GM18505 (cell line): ENCODE measurements around the gene CPOX.
"Not testable (repeated sequence)": the region's sequence is repeated elsewhere in the genome, so short reads cannot be mapped to it uniquely, and the experiment has no call there.

Source experiments
- ATAC-seq: cut with Tn5 transposase; IDR thresholded peaks from one replicate; pipeline ENCODE4 v1.9.1; 2021; ENCODE audit not compliant: unreplicated experiment
- POLR2A ChIP-seq: IDR thresholded peaks from 4 replicates; pipeline ENCODE4 v1.6.1; 2011; ENCODE audit warnings: borderline replicate concordance; ENCODE audit not compliant: insufficient read depth, insufficient read length; ENCODE audit errors: extremely low read depth

Gene CPOX

DNA sequence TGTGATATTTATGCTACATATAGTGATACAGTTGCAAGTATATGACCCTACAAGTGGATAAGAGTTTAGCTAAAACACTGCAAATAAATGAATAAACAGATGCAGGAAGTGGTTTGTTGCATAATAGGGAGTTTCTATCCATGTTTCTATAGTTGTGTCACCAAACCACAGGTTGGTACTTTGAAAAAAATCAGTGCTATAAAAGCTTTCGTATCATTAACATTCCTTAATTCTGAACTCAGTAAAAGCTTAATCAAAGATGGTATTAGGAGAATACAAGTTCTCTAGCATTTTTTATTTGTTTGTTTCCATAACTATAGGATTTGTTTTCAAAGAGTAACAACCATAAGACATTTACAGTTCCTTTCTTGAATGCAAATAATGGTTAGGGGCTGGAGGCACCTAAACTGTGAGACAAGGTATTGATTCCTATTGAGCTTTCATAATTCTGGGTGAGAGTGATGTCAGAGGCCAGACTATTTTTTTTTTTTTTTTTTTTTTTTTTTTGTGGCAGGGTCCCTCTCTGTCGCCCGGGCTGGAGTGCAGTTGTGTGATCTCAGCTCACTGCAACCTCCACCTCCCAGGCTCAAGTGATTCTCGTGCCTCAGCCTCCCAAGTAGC lies 29.6 kb downstream of the CPOX start:
- ATAC-seq, result peak; percentile 51
- no peak for TF ChIP-seq POLR2A

DNA sequence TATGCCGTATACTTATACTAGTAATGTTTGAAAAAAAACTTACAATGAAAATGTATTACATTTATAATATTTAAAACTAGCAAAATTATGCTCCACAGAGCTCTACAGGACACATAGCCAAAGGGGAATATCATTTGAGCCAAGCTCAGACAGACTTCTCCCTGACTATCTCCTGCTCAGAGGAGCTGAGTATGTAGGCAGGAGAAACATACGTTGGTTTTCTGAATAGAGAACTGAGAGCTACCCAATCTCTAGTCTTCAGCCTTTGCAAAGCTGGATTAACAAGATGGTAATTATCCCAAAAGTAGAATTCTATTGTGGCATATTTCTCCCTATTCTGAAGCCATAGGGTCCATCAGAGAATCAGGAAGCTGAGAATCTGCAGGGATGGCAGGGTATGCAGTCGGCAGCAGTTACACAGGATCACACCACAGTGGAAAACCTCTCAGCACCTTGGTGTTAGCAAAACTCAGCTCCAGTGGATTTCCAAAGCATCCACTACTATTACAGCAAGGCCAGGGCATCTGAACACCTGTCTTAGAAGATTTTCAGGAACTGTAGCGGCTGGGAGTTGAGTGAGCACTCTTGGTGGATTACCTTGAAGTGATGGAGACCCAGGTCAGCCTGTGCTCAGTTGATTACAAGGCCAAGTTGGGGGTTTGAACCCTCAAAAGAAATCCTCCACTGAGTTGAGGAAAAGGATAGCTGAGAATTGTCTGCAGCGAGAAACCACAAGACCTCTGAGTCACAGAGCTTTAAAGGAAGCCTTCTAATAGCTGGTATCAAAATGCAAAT lies 31.5 kb downstream of the CPOX start:
- peak; percentile 44 for TF ChIP-seq POLR2A
- ATAC-seq, result no peak

DNA sequence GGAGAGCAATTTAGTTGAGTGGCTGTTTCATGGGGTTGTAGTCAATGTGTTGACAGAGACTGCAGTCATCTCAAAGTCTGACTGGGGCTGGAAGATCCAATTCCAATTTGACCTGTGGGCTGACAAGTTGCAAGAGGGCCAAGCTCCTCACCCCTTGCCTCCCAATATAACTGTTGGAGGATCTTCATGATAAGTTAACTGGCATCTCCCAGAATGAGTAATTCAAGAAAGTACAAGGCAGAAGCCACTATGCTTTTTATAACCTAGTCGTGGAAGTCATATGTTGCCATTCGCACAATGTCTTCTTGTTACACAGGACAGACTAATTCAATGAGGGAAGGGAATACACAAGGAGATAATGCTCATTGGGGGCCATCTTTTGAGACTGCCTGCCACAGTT lies 32.5 kb downstream of the CPOX start:
- ATAC-seq, result no peak
- TF ChIP-seq POLR2A, result no peak

DNA sequence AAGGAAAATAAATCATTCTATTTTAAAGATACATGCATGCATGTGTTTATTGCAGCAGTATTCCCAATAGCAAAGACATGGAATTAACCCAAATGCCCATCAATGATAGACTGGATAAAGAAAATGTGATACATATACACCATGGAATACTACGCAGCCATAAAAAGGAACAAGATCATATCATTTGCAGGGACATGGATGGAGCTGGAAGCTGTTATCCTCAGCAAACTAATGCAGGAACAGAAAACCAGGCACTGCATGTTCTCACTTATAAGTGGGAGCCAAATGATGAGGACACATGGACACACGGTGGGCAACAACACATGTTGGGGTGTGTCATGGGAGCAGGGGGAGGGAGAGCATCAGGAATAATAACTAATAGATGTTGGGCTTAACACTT lies 33.6 kb downstream of the CPOX start:
- not testable (repeated sequence) for ATAC-seq

DNA sequence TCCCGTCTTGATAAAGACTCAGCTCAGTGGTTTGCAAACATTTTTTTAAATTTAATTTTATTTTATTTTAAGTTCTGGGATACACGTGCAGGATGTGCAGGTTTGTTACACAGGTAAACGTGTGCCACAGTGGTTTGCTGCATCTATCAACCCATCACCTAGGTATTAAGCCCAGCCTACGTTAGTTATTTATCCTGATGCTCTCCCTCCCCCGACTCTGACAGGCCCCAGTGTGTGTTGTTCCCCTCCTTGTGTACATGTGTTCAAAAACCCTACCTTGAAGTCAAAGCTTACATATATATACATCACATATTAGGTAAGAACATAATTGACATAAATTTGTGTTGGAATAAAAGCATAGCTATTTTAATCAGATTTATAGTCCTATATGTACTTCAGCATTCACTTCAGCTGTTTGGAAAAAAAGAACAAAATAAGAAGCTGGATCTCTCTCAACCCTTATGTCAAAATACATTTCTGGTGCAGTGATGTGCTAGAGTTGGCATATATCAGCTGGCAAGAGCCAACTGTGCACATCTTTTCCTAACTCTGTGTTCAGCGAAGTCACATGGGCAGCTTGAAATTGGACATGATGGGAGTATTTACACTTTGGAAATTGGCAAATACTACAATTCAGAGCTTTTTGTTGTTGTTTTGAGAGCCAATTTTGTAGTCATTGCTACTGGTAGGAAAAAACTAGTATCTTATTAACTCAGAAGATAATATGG lies 35.1 kb downstream of the CPOX start:
- no peak for TF ChIP-seq POLR2A
- ATAC-seq, result no peak

DNA sequence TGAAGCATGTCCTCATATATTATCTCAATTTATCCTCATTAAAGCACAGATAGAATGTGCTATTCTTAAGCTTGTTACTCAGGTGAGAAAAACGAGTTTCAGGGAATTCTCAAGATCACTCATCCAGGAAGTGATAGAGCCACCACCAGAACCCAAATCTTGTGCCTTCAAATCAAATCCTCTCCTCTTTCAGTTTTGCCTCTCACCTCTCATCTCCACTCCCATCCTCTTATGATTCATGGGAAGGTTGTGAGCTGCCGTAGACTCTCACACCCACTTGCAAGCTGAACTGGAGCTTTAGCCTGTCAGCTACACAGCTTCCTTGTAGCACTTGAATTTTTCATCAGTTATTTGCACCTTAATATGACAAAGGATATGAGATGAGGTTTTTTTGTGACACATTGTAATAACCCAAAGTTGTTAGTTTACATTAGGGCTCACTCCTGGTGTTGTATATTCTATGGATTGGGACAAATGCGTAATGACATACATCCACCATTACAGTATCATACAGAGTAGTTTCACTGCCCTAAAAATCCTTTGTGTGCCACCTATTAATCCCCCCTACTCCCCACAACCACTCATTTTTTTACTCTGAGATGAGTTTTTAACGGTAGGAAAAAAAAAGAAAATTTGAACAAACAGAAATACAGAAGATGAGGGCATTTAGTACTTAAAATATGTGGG lies 35.9 kb downstream of the CPOX start:
- no peak for ATAC-seq
- TF ChIP-seq POLR2A, result no peak

DNA sequence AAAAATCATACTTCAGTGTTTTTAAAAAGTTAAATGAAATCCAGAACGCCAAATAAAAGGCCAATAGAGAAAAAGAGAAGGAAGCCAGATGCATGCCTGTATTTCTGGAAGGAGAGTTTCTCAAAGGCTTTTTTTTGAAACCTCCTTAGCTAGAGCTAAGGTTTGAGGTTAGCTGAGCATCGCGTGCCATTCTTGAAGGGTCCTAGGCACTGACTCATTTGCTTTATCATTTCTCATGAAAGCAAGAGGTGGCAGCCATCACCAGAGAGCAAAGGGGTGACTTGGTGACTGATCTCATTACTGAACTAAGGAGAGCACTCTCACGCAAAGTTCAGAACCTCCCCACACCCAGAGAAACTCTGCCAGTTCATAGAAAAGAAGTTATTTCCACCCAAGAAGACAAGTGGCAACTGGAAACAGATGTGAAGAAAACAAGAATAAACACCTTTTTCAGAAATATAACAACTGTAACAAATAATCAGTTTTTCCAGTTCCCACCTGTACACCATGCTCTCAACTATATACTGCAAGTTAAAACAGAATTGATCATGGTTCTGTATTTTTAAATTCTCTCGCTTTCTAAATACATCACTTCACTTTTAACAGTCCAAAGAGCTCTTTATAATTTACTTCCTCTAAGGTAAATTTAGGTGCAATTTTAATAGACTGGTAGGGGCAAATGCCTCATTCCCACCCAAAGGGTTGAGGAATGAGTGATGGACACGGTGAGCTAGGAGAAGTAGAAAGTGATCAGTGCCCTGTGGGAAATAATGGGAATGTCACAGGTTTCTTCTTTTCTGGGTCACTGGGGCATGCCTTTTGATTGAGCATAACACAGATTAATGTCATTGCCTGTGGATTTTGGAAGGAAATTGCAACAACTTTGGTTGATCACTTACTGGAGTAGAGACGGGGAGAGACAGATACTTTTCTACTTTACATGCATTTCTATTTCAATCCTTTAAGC lies 37.0 kb downstream of the CPOX start:
- TF ChIP-seq POLR2A, result peak; percentile 49
- ATAC-seq, result peak; percentile 81

DNA sequence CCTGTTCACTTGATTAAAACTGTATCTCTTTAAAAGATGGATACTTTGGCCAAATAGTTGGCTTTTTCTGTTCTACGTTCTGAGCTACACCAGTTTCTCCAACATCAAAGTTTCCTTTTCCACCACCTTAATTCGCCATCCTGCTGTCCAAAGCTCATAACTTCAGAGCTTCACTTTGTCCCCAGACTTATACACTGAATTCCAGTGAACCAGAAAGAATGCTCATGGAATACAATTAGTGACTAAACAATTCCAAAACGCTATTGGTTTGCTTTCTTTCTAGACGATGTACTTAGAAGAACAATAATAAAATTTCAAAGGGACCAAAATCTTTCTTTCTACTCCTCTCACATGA lies 38.4 kb downstream of the CPOX start:
- no peak for TF ChIP-seq POLR2A
- ATAC-seq, result no peak

DNA sequence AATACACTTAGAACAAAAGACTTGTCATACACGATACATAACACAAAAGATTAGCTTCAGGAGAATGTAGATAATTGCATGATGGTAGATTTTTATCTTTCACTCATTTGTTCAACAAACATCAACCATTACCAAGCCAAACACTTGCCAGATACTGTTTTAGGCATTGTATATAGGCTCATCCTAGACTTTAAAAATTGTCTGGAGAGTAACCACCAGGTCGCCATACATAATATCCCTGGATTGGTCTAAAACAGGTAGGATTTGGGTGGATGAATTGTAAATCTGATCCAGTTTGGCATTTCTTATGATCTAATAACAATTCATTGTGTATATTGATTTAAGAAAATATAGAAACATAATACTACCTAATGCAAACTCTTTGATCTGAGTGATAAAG lies 38.8 kb downstream of the CPOX start:
- TF ChIP-seq POLR2A, result peak; percentile 48
- ATAC-seq, result no peak

DNA sequence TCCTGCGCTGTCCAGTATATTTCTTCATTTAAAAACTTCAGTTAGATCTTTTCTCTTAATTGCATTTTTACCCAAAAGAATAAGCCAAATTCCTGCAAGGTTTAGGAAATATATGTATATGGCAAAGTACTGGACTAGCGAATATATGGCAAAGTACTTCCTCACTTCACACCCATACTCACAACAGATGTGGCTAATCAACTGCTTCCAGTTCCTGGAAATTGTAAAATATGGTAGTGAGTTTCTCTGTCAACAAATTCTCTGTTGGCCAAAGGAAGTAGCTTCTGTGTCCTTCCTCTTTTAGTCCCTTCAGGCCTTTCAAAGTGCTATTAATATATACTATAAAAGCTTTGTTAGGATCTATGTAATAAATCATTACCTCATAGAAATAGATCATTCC lies 39.7 kb downstream of the CPOX start:
- no peak for TF ChIP-seq POLR2A
- no peak for ATAC-seq

DNA sequence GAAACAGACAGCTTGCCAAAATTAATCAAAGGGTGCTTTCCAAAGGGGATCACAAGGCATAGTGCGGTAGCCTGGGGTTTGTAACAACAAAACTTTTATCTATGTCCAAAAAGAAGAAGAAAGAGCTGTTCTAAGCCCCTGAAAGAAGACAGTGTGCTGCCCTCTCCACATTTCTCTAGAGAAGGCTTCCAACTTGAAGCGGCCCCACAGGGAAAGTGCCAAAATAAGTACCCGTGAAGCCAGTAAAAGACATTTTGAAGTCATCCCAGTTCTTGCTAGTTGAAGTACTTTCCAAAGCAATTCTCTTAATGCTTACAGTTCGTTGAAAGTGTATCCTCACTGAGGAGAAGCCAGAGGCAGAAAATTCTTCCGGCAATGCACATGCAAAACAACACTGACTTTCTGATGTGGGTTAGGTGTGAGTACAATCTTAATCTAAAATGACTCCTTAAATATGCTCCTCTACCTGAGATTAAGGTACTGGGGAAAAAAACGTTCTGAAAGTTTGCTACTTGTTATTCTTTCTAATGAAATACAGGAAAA lies 40.3 kb downstream of the CPOX start:
- peak; percentile 30 for TF ChIP-seq POLR2A
- ATAC-seq, result no peak
